ENCODE data around the gene ZNF783.
"Not testable (repeated sequence)": the region's sequence is repeated elsewhere in the genome, so short reads cannot be mapped to it uniquely, and the experiment has no call there.

GRCh38 chr7:149251518-149251917 lies 10.5 kb upstream of the ZNF783 start:
- TF ChIP-seq CTCF (IDR thresholded peaks at IDR 0.05; ENCODE audit: low read depth, low read length); EZH2phosphoT487 (IDR thresholded peaks at IDR 0.05; ENCODE audit: low read depth): not testable (repeated sequence)

Data from OCI-LY3 (cell line).